ENCODE results near the gene TAGAP. TPM values are rescaled to one million over a fixed set of nuclear protein-coding genes. Genes with fewer than 3 reads are reported as not detected.

Gene TAGAP
- polyA plus RNA-seq, 1 of the 3 experiments (the other 2 are of a cell fraction): not detected

DNA sequence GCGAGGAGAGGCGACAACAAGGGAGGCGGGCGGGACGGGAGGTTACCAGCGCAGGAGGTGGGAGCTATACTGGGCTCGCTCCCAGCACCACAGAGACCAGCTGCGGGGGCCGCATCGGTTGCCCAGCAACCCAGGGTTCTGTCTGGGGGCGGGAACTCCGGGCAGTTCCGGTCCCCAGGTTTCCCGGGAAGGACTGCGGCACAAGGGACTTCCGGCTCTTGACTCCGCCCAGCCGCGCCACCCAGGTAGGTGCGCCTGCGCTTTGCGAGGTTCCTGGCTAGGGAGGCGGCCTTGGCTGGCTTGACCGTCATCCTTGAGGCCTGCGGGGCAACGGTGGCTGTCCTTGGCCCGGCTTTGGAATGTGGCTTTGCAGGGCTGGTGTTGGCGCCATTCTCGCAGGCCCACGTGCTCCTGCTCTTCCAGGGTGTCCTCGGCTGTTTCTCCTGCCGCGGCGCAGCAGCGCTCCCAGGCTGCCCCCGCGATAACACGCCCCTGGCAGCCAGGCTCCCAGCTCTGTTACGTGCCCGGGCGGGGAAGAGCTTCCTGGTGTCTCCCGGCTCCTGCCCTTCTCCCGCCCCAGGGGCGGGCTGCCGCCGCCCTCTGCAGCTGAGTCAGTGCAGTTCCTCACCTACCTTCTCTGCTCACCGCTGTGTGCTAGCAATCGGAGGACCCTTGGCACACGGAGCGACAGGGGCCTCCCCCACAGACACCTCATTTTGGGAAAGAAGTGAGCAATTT, 45.0 kb downstream of the TAGAP start, which contains the start of gene RSPH3 (continued):
- TF ChIP-seq EZH2phosphoT487 (IDR thresholded peaks at IDR 0.05; ENCODE audit: borderline replicate concordance, low read depth) (no peak), POLR2AphosphoS5 (IDR thresholded peaks at IDR 0.05; ENCODE audit: low read depth, low read length) (peak; percentile 96), SMC3 (IDR thresholded peaks at IDR 0.05; ENCODE audit: low read depth, low read length) (peak; percentile 11; the same call in 1 of the 2 replicates), ELF1 (IDR thresholded peaks at IDR 0.05) (peak; percentile 70), JUND (IDR thresholded peaks at IDR 0.05) (no peak), TCF12 (IDR thresholded peaks at IDR 0.05) (no peak), RAD21 (IDR thresholded peaks at IDR 0.05; ENCODE audit: low read length) (peak; percentile 36), GATA2 (CRISPR knock-in tag; IDR thresholded peaks at IDR 0.05) (no peak), YY1 (IDR thresholded peaks at IDR 0.05; ENCODE audit: low read depth) (peak; percentile 64; the same call in 1 of the 2 replicates), CHD2 (IDR thresholded peaks at IDR 0.05; ENCODE audit: low read length, partially characterized antibody) (peak; percentile 21)
- TF ChIP-seq, protein P1, sequence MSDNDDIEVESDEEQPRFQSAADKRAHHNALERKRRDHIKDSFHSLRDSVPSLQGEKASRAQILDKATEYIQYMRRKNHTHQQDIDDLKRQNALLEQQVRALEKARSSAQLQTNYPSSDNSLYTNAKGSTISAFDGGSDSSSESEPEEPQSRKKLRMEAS (IDR thresholded peaks at IDR 0.05; ENCODE audit: low read depth): peak; percentile 90
- TF ChIP-seq, protein P2, sequence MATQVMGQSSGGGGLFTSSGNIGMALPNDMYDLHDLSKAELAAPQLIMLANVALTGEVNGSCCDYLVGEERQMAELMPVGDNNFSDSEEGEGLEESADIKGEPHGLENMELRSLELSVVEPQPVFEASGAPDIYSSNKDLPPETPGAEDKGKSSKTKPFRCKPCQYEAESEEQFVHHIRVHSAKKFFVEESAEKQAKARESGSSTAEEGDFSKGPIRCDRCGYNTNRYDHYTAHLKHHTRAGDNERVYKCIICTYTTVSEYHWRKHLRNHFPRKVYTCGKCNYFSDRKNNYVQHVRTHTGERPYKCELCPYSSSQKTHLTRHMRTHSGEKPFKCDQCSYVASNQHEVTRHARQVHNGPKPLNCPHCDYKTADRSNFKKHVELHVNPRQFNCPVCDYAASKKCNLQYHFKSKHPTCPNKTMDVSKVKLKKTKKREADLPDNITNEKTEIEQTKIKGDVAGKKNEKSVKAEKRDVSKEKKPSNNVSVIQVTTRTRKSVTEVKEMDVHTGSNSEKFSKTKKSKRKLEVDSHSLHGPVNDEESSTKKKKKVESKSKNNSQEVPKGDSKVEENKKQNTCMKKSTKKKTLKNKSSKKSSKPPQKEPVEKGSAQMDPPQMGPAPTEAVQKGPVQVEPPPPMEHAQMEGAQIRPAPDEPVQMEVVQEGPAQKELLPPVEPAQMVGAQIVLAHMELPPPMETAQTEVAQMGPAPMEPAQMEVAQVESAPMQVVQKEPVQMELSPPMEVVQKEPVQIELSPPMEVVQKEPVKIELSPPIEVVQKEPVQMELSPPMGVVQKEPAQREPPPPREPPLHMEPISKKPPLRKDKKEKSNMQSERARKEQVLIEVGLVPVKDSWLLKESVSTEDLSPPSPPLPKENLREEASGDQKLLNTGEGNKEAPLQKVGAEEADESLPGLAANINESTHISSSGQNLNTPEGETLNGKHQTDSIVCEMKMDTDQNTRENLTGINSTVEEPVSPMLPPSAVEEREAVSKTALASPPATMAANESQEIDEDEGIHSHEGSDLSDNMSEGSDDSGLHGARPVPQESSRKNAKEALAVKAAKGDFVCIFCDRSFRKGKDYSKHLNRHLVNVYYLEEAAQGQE (IDR thresholded peaks at IDR 0.05; ENCODE audit: low read depth, low read length): peak; percentile 20; the same call in 1 of the 2 replicates
- TF ChIP-seq, protein P3, sequence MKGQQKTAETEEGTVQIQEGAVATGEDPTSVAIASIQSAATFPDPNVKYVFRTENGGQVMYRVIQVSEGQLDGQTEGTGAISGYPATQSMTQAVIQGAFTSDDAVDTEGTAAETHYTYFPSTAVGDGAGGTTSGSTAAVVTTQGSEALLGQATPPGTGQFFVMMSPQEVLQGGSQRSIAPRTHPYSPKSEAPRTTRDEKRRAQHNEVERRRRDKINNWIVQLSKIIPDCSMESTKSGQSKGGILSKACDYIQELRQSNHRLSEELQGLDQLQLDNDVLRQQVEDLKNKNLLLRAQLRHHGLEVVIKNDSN (IDR thresholded peaks at IDR 0.05; ENCODE audit: borderline replicate concordance, low read depth): peak; percentile 48; the same call in 1 of the 2 replicates
- TF ChIP-seq, protein P4, sequence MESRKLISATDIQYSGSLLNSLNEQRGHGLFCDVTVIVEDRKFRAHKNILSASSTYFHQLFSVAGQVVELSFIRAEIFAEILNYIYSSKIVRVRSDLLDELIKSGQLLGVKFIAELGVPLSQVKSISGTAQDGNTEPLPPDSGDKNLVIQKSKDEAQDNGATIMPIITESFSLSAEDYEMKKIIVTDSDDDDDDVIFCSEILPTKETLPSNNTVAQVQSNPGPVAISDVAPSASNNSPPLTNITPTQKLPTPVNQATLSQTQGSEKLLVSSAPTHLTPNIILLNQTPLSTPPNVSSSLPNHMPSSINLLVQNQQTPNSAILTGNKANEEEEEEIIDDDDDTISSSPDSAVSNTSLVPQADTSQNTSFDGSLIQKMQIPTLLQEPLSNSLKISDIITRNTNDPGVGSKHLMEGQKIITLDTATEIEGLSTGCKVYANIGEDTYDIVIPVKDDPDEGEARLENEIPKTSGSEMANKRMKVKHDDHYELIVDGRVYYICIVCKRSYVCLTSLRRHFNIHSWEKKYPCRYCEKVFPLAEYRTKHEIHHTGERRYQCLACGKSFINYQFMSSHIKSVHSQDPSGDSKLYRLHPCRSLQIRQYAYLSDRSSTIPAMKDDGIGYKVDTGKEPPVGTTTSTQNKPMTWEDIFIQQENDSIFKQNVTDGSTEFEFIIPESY (IDR thresholded peaks at IDR 0.05; ENCODE audit: borderline replicate concordance, low read depth): peak; percentile 66; the same call in 1 of the 2 replicates

Measured in SK-N-SH (cell line).